HG03378 (cell line): Measurements from ENCODE around the gene LRRC74B.
"Not testable (repeated sequence)": the region's sequence is repeated elsewhere in the genome, so short reads cannot be mapped to it uniquely, and the experiment has no call there.

Source experiments
- ATAC-seq: cut with Tn5 transposase; IDR thresholded peaks from one replicate; pipeline ENCODE4 v1.9.1; 2021; ENCODE audit warnings: mild to moderate bottlenecking, moderate library complexity; ENCODE audit not compliant: unreplicated experiment

LRRC74B gene

GRCh38 chr22:21054046-21054713 lies 8.4 kb downstream of the LRRC74B start:
- no peak for ATAC-seq

DNA sequence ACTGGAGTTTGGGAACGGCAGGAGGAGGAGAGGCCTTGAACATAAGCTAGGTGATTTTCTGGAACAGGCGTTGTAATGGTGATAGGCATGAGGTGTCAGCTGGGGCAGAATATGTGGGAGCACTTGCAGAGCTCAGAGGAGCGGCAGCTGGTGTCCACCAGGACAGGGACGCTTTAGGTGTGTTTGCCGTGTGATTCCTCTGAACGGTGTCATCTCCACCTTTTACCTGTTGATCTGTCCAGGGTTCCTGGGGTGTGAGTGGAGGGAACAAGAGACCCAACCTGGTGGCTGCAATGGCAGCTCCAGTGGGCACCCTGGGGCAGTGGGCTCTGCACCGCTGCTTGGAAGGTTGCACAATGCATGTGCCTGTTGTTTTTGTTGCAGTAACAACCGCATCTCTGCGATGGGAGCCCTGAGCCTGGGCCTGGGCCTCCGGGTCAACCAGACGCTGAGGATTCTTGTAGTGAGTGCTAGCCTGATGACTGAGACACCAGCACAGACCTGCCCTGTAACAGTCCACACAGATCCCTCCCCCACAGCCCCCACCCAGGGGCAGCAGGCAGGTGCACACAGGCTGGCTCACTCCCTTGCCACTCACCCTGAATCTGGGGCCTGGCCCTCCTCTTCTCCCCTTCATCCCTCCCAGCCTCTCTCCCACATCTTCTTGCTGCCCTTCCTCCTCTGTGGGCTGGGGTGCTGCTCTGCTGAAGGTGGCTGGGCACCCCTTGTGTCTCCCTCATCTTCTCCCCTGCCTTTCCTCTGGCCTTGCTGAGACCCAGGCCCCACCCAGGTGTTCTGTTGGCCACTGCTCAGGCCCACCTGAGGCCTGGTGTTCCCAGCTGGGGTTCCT lies 9.2 kb downstream of the LRRC74B start:
- no peak for ATAC-seq

DNA sequence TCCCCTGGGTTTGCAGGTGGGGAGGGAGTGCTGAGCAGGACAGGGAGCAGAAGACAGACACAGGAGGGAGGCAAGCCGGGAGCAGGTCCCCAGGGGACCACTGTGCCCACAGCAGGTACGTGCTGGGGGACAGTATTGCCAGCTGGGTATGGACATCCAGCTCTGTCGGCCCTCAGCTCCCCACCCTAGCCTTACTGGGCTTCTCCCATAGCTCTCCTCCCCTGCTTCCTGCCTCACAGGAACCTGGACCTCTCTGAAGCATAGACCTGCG lies 9.8 kb downstream of the LRRC74B start:
- ATAC-seq, result no peak

DNA sequence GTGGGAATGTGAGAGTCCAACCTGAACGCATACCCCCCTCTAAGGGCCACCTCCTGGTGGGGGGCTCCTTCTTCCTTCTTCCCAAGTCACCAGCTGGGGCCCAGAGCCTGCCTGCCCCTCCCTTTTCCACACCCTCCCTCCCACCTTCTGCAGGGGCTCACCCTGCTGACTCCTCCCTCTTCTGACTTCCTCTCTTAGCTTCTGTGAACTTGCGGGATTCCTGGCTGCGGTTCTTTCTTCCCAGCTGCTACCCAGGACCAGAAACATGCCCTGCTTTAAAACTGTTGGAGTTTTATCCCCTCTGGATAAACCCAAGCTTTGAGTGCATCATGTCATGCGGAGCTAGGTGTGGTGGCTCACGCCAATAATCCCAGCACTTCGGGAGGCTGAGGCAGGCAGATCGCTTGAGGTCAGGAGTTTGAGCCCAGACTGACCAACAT lies 10.2 kb downstream of the LRRC74B start:
- ATAC-seq, result no peak

GRCh38 chr22:21060363-21060762 lies 14.6 kb downstream of the LRRC74B start:
- ATAC-seq, result not testable (repeated sequence)

GRCh38 chr22:21061660-21062321 lies 16.0 kb downstream of the LRRC74B start:
- not testable (repeated sequence) for ATAC-seq

GRCh38 chr22:21064425-21064824 lies 18.7 kb downstream of the LRRC74B start:
- not testable (repeated sequence) for ATAC-seq

GRCh38 chr22:21064917-21065864 lies 19.4 kb downstream of the LRRC74B start:
- ATAC-seq, result no peak

GRCh38 chr22:21067075-21067900 lies 21.5 kb downstream of the LRRC74B start:
- no peak for ATAC-seq

DNA sequence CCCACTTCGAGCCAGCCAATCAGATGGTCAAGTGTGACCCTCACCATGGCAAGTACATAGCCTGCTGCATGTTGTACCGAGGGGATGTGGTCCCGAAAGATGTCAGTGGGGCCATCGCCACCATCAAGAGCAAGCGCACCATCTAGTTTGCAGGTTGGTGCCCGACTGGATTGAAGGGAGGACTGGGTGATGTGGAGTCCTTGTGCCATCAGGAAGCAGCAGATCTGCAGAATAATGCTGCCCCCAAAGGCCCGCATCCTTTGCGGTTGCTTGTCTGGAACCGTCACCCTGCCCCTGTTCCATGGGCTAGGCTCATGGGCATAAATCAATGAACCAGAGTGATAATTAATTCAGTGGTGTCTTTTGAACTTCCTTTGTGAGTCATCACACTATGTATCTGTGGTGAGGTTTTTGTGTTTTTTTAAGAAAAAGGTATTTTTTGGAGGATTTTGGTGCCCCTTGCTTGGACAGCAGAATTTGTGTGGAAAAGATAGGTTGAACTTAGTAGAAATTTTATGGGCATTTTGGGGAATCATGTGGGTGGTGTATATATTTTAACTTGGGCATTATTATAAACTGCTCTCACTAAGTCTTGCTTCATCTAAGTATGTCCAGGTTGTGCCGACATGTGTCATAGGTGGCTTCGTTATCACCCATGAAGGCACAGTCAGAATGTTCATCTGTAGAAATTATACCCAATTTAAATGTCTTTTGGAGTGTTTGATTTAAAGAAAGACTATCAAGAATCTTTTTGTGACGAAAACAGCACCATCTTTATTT lies 22.3 kb downstream of the LRRC74B start:
- ATAC-seq, result no peak

DNA sequence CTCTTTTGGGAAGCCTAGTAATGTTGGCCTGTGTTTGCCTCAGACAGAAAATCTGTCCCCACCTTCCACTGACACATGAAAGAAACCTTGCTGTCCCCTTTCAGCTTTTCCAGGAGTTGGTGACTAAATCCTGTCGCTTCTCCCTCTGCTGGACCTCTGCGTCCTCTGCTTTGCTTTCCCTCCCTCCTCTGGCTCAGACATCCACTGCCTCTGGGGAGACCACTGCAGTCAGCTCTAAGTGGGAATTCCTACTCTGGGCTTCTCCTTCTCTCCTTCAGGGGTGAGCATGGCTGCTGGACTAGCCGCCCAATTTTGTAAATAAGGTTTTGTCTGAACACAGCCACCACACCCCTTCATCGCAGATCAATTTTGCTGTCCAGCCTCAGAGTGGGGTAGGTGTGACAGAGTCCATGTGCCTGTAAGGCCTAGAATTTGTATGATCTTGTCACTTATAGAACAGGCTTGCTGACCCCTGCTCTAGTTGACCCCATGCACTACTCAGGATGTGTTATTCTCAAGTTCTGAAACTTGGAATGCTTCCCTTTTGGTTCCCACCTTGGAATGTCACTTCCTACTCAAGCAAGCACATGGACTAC lies 23.0 kb downstream of the LRRC74B start:
- no peak for ATAC-seq

DNA sequence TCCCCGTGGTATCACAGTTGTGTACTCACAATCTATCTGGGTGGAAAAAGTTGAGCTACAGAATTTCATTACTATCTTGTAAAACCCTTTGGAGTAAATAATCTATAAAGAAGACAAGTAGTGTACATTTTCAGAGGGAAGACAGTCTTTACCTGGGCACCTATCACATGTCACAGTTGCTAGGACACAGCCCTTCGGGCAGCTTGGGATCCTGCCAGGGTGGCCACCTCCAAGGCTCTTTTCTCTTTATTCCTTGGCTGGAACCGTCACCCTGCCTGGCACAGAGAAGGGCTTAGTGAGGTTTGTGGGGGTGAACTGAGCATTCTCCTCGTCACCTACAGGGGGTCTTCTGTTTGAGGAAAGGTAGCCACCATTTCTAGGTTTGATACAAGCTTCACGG lies 23.6 kb downstream of the LRRC74B start:
- no peak for ATAC-seq

DNA sequence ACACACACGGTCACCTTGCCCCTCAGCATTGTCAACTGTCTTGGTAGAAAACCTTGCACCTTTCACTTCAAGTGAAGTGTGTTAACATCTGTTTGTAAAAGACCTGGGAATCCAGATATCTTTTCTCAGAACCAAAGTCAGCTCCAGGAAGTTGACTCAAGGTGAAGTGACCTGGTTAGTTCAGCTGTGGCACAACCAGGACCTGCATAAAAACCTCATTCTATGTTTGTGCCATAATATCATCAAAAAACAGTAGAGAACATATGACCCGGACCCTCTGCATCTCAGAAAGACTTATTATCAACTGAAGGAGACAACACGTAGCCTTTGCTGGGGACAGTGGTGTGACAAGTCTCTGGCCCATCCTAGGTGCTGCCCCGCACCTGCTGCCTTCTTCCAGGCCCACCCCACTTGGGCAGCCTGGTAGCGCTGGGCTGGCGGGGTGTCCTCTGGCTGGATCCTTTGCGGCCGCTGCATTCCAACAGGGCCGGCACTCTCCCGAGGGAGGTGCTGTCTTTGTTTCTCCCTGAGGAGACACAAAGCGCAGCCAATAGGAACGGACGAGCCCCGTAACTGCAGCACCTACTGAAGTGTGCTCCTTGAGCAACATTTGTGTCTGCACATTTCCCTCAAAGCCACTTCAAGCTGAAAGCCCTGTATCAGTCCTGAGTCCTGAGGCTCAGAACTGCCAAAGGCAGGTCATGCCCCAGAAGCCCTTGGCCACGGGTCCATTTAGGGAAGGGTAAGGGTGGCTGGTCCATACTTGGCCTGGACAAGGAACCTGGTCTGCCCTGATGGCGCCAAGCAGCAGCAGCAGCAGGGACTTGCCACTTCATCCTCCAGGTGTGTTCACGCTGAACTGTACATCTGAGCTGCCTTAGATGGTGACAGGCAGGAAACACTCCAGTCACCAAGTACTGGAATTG lies 25.2 kb downstream of the LRRC74B start:
- ATAC-seq, result no peak

DNA sequence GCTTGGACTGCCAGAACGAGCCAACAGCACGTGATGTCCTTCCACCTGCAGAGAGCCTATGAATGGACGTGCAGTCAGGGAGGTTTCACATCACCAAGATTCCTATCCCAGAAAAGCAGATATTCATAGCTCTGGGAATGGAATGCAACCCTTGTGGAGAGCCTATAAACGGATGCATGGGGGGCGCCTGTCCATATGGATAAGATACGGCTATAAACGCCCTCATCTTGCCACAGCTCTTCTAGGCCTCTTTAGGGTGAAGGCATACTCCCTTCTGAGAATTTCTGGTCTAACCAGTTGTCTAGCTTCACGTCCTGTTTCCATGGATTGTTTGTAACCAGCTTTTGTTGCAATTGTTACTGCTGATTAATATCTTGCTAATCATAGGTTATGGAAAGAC lies 26.1 kb downstream of the LRRC74B start:
- ATAC-seq, result not testable (repeated sequence)

DNA sequence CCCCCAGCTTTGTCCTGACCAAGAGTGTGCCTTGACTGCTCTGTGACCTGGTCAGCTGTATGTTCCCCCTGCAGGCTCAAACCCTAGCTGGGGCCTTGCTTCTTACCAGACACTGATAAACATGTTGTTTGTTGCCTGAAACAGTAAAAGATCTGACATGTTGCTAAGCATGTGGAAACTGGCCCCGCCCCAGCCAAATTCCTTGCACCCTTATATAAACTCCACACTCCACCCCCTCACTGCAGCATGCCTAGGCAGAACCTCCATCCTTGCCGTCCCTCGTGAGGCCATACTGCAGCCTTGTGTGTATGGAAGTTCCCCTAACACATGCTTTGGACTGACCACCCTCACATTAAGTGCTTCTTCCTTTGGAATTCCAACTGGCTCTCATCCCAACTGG lies 27.3 kb downstream of the LRRC74B start:
- no peak for ATAC-seq

GRCh38 chr22:21073482-21073881 lies 27.7 kb downstream of the LRRC74B start:
- no peak for ATAC-seq

DNA sequence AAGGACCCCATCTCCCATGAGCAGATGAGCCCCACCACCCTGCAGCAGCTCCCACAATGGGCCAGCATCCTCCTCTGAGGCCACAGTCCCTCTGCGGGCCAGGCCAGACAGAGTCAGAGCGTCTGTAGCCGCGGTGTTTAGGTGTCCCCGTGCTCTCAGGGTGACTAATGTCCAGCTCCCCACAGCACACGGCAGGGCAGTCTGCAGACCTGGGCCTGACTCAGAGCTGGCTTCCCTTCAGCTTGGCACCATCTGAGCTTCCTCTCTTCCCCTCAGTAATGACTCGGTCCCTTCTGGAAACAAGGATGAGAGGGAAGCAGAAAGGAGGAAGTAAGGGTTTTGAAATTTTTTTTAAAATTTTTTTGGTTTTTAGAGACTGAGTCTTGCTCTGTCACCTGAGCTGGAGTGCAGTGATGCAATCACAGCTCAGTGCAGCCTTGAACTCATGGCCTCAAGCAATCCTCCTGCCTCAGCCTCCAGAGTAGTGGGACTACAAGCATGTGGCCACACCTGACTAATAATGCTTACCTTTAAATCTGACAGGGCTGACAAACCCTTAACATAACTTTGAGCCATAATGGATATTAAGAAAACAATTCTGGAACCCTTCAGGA lies 28.5 kb downstream of the LRRC74B start:
- ATAC-seq, result no peak
